ENCODE measurements around the gene SLCO1B3. TPM values are rescaled to one million over a fixed set of nuclear protein-coding genes. Genes with fewer than 3 reads are reported as not detected.

Gene SLCO1B3
- total and polyA plus RNA-seq, 2 donors (not counting 3 experiments of a cell fraction or from before 2014, with no cell fraction given), result not detected

DNA sequence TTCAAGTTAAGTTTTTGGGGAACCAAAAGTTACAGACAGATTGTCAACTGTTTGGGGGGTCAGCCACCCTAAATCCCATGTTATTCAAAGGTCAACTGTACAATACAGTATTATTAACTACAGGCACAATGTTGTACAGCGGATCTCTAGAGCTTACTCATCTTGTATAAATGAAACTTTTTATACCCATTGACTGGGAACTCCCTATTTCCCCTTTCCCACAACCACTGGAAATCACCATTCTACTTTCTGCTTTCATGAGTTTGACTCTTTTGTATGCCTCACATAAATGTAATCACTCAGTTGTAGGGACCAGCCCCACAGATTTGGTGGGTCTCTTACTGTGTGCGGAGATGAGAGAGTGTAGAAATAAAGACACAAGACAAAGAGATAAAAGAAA is 57.8 kb downstream of the SLCO1B3 start:
- CTCF ChIA-PET, result no interaction called here
- Histone ChIP-seq H3K4me2 (ENCODE audit: insufficient read depth, low read length) (no peak overlapping the region), H3K79me2 (ENCODE audit: control insufficient read depth, insufficient read depth, low read length) (no peaks in the 10 kb centered on the region), H3K4me1 (ENCODE audit: control insufficient read depth, extremely low read depth, insufficient read depth, low read length) (no peaks in the 10 kb centered on the region), H3K9ac (replicated peaks; ENCODE audit: extremely low read depth, insufficient read depth, low read length) (no peak overlapping the region), H3K9me1 (replicated peaks; ENCODE audit: control insufficient read depth, extremely low read depth, insufficient read depth, low read length) (no peaks in the 10 kb centered on the region), H4K20me1 (replicated peaks; ENCODE audit: control insufficient read depth, extremely low read depth, insufficient read depth, low read length) (no peaks in the 10 kb centered on the region), H3K36me3 (ENCODE audit: control insufficient read depth in 2 of 2, extremely low read depth in 1 of 2, insufficient read depth in 2 of 2, low read length in 2 of 2) (no peaks in the 10 kb centered on the region), H3K9me3 (replicated peaks; ENCODE audit: control insufficient read depth, insufficient read depth, low read length) (no peaks in the 10 kb centered on the region), H3K27ac (ENCODE audit: insufficient read depth, low read depth, low read length) (no peak overlapping the region), H3K27me3 (ENCODE audit: control insufficient read depth in 2 of 2, insufficient read depth in 2 of 2, low read length in 2 of 2) (no peaks in the 10 kb centered on the region), H3K4me3 (replicated peaks in 1 of 3; ENCODE audit: insufficient read depth in 1 of 3, low read depth in 1 of 3, low read length in 3 of 3) (no peak overlapping the region), H2AFZ (ENCODE audit: low read depth, low read length) (no peak overlapping the region)
- dilution Hi-C loops (cut with MboI; ENCODE audit: extremely low pct_ligation_motif_present, low sequenced_read_pairs), result no loop called here
- intact Hi-C loops (cut with micrococcal nuclease), result no loop called here
- TF ChIP-seq, protein P1, sequence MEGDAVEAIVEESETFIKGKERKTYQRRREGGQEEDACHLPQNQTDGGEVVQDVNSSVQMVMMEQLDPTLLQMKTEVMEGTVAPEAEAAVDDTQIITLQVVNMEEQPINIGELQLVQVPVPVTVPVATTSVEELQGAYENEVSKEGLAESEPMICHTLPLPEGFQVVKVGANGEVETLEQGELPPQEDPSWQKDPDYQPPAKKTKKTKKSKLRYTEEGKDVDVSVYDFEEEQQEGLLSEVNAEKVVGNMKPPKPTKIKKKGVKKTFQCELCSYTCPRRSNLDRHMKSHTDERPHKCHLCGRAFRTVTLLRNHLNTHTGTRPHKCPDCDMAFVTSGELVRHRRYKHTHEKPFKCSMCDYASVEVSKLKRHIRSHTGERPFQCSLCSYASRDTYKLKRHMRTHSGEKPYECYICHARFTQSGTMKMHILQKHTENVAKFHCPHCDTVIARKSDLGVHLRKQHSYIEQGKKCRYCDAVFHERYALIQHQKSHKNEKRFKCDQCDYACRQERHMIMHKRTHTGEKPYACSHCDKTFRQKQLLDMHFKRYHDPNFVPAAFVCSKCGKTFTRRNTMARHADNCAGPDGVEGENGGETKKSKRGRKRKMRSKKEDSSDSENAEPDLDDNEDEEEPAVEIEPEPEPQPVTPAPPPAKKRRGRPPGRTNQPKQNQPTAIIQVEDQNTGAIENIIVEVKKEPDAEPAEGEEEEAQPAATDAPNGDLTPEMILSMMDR (IDR thresholded peaks at IDR 0.05; ENCODE audit: extremely low read depth in 1 of 2, insufficient read depth in 1 of 2, low read depth in 1 of 2, low read length in 2 of 2), result no peak
- TF ChIP-seq EZH2 (IDR thresholded peaks at IDR 0.05; ENCODE audit: borderline replicate concordance, low read depth, low read length, severe bottlenecking) (no peak), POLR2A (IDR thresholded peaks at IDR 0.05; ENCODE audit: low read depth, low read length) (no peak), POLR2AphosphoS5 (IDR thresholded peaks at IDR 0.05; ENCODE audit: insufficient read depth, low read depth, low read length) (no peak), GATA2 (IDR thresholded peaks at IDR 0.05; ENCODE audit: insufficient read depth, insufficient read length, low read depth, low read length) (no peak), MYC (IDR thresholded peaks at IDR 0.05; ENCODE audit: low read depth, low read length) (no peak), JUN (IDR thresholded peaks at IDR 0.05; ENCODE audit: borderline replicate concordance, insufficient read depth, insufficient read length, low read depth) (no peak), FOS (IDR thresholded peaks at IDR 0.05; ENCODE audit: borderline replicate concordance, insufficient read depth, low read length) (no peak)
- TF ChIP-seq, protein P2, sequence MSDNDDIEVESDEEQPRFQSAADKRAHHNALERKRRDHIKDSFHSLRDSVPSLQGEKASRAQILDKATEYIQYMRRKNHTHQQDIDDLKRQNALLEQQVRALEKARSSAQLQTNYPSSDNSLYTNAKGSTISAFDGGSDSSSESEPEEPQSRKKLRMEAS (IDR thresholded peaks at IDR 0.05; ENCODE audit: insufficient read depth, insufficient read length), result no peak
- POLR2A ChIA-PET, result no interaction called here
- DNase-seq (ENCODE audit: low read depth, low spot score), result no peak
- FAIRE-seq, result no peak
- no TSS peak for BruUV-seq (replicated peaks)

Data from endothelial cell of umbilical vein (primary cell).